HG03558 (cell line): Measurements from ENCODE around the gene NUDT19.
"Not testable (repeated sequence)": the region's sequence is repeated elsewhere in the genome, so short reads cannot be mapped to it uniquely, and the experiment has no call there.

Source experiments
- ATAC-seq: cut with Tn5 transposase; IDR thresholded peaks from one replicate; pipeline ENCODE4 v1.9.1; 2021; ENCODE audit warnings: moderate number of reproducible peaks; ENCODE audit not compliant: unreplicated experiment; ENCODE audit errors: extremely low read depth

NUDT19 gene

DNA sequence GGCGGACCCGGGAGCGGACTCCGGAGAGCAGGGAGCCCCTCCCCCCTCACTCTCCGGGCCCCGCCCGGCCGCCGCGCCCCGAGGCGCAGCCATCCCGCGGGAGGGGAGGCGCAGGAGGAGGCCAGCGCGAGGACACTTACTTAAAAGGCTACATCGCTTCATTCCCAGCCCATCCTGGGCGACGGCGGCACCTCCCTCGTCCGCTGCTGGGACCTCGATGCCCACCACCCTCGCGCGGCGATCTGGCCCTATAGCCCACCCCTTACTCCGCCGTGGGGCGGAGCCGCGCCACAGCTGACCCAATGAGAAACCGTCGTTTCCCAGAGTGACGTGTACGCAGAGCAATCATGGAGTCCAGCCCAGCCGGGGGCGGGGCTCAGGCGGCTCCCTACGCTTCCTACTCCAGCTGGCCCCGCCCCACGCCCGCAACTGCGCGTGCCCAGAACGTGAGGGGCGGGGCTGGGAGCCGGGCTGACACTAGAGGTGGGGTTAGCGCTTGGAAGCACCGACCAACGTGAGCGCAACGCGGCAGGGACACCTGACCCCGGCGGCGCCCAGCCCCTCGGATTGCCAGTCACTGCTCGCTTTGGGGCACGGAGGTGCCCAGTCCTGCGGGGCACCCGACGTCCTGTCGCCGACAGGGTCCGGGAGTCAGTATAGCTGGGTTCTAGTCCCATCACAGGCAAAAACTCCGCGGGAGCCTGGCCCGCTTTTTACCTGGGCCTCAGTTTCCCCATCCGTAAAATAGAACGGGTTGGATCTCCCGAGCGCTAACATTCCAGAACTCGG lies 16.5 kb upstream of the NUDT19 start, which contains the start of gene ANKRD27:
Gene ANKRD27 (minus strand): TSS at position 250 of the 789 bp plus-strand sequence. CDS start 16,165 bp downstream, outside the sequence.
- peak; percentile 98 for ATAC-seq

DNA sequence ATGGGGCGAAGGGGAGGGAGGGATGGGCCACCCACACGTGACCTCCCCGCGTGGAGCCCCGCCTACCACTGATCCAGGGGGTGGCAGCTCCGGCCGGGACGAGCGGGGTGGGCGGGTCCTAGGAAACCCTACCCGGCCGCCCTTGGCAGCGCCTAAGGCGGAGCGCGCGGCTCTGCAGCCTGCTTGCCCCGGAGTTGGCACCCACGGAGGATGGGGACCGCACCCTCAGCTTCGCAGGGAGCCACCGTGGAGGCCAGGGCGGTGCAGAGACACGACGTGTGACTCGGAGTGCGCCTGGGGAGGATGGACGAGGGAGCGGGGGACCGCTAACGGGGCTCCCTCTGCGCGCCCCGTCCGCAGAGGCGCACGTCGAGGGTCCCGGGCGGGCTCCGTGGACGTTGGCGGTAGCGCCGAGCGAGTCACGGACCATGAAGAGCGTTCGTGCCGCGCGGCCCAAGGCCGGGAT lies 15.9 kb upstream of the NUDT19 start, which contains the start of gene RGS9BP:
Gene RGS9BP (plus strand): TSS at position 129 of the 466 bp plus-strand sequence. CDS start 416 bp downstream, outside the sequence.
- ATAC-seq = no peak

DNA sequence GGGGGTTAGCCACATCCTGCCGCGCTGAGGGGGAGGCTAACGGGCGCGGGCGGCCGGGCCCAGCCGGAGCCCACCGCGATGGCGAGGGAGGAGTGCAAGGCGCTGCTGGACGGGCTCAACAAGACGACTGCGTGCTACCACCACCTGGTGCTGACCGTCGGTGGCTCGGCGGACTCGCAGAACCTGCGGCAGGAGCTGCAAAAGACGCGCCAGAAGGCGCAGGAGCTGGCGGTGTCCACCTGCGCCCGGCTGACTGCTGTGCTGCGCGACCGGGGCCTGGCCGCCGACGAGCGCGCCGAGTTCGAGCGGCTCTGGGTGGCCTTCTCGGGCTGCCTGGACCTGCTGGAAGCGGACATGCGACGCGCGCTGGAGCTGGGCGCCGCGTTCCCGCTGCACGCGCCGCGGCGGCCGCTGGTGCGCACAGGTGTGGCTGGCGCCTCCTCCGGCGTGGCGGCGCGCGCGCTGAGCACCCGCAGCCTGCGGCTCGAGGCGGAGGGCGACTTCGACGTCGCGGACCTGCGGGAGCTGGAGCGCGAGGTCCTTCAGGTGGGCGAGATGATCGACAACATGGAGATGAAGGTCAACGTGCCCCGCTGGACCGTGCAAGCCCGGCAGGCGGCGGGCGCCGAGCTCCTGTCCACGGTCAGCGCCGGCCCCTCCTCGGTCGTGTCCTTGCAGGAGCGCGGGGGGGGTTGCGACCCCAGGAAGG lies 15.3 kb upstream of the NUDT19 start:
- ATAC-seq = no peak

DNA sequence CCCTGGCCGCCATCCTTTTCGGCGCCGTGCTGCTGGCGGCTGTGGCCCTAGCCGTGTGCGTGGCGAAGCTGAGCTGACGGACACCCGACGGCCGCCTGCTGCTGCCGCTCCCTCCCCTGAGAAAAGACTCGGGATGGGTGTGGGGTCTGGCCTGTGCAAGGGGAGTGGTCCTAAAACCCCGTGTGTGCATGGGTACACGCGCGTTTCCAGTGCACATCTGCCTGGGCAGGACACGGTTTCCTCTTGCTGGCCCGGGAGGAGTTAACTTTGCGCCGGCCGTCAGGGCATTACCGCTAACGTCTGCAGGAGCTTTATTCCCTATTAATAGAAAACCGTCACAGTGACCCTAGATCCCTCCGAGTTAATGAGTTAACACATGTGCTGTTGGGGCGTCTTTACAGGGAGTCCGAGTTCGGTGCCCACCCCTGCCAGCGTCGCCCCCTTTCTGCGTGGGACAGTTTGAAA lies 14.7 kb upstream of the NUDT19 start:
- ATAC-seq = no peak

DNA sequence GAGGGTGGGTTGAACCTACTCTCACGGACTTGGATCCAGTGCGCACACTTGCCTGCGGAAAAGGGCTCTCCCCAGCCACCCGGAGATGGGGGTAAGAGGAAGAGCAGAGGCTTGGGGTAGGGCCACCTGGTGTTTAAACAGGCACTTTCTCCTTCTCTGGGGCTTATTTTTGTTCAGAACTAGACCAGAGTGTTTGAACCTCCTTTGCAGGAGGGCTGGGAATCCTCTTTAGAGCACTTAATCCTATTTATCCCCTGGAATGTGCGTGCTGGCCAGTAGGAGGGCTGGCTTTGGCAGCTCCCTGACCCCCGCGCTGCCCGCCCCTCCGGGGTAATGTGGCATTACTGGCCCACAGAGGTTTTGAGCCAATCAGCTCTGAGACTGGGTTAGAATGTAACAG lies 14.0 kb upstream of the NUDT19 start:
- ATAC-seq = no peak

DNA sequence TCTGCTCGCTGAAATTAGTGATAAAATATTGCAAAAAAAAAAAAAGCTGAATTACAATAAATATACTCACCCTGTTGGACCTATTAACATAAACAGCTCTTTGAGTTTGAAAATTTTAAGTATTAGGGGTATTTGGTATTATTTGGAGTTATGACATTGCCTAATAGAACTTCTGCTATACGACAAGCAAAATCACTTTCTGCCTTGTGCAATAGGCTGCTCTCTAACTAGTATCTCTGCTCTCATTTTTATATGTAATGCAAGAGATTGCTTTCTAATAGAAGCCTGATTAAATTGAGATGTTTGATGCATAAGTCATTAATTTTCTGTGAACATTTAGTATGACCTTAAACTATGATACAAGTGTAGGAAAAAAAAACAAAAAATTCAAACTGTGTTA lies 10.6 kb upstream of the NUDT19 start:
- no peak for ATAC-seq

DNA sequence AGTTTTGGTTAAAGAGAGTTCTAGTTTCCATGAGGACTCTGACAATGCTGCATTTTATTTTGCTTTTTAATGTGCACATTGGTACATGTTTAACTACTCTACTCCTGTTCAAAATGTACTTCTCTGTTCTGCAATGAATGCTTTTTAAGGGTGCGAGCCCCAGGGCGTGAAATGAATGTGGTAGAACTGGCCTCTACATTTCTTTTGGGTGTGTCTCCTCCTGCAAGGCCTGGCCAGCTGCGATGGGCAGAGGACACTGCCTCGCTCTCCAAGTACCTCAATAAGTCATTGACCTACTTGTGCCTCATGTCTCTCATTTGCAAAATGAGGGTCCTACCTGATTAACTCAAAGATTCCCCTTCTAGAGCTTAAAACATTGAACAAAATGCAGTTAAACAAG lies 9.3 kb upstream of the NUDT19 start:
- no peak for ATAC-seq

DNA sequence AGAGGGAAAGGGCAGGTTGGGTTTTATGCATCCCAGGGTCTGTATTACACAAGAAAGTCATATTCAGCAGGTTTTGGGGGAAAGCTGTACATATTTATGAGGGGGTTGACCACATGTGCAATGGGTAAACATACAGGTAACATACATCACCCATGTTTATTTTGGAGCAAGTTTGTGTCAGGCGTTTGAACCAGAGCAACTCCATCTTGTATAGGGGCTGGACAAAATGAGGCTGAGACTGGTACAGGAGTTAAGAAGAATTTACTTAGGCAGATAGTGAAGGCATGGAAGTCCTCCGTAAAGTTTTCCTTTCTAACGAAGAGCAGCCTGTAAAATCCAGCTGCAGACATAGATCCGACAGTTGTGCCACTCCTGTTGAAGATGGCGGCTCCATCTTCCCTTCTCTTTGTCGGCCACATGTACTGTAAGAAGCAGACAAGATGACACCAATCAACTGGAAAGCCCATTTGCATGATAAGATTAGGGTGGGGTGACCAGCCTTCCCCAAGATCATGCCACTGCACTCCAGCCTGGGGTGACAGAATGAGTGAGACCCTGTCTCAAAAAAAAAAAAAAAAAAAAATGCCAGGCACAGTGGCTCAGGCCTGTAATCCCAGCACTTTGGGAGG lies 4.7 kb upstream of the NUDT19 start:
- no peak for ATAC-seq

DNA sequence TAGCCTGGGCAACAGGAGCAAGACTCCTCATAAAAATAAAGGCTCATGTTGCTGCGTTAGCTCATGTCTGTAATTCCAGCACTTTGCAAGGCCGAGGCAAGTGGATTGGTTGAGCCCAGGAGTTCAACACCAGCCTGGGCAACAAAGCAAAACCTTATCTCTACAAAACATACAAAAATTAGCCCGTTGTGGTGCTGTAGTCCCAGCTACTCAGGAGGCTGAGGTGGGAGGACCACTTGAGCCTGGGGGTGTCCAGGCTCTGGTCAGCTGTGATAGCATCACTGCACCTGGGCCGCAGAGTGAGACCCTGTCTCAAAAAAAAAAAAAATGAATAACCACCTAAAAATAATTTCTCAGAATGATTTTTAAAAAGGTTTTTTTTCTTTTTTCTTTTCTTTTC lies 3.9 kb upstream of the NUDT19 start:
- ATAC-seq = no peak

DNA sequence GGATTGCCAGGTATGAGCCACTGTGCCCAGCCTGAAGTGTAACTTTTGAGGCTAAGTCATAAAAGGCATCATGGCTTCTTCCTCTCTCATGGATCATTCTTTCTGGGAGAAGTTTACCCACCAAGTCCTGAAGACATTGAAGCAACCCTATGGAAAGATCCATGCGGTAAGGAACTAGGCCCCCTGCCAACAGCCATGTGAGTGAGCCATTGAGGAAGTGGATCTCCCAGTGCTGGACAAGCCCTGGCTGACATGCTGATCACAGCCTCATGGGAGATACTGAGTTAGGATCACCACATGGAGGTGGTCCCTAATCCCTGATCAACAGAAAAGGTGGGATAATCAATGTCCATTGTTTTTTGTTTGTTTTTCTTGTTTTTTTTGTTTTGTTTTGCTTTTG lies 3.3 kb upstream of the NUDT19 start:
- ATAC-seq = no peak

DNA sequence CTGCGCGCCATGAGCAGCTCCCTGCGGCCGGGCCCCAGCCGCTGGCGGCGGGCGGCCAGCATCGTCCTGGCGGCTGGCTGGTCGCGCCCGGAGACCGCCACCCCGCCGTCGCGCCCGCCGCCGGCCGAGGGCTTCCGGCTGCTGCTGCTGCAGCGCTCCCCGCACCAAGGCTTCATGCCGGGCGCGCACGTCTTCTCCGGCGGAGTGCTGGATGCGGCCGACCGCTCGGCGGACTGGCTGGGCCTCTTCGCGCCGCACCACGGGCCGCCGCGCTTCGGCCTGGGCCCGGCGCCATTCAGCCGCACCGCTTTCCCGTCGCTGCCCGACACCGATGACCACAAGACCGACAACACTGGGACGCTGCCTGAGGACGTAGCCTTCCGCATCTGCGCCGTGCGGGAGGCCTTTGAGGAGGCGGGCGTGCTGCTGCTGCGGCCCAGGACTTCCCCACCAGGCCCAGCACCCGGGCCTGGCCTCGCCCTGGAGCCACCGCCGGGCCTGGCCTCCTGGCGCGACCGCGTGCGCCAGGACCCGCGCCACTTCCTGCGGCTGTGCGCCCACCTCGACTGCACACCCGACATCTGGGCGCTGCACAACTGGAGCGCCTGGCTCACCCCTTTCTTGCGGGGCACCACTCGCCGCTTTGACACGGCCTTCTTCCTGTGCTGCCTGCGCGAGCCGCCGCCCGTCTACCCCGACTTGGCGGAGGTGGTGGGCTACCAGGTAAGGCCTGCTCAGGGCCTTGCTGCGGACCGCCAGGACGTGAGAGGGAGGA lies 518 bp downstream of the NUDT19 start:
- peak; percentile 29 for ATAC-seq

DNA sequence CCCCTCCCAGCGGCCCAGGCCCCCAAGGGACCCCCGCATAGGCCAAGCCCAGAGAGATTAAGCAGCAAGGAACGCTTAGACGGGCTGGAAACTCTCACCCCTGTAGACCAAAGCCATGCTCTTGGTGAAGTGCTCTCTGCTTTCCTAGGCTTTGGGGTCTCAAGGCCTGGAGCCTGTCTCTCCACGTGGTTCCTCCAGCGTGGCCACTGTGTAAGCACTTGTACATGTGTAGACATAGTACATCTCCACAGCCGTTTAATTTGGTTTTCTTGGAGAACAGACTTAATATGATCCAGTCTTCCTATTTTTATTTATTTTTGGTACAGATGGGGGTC lies 1.1 kb downstream of the NUDT19 start:
- ATAC-seq = no peak

DNA sequence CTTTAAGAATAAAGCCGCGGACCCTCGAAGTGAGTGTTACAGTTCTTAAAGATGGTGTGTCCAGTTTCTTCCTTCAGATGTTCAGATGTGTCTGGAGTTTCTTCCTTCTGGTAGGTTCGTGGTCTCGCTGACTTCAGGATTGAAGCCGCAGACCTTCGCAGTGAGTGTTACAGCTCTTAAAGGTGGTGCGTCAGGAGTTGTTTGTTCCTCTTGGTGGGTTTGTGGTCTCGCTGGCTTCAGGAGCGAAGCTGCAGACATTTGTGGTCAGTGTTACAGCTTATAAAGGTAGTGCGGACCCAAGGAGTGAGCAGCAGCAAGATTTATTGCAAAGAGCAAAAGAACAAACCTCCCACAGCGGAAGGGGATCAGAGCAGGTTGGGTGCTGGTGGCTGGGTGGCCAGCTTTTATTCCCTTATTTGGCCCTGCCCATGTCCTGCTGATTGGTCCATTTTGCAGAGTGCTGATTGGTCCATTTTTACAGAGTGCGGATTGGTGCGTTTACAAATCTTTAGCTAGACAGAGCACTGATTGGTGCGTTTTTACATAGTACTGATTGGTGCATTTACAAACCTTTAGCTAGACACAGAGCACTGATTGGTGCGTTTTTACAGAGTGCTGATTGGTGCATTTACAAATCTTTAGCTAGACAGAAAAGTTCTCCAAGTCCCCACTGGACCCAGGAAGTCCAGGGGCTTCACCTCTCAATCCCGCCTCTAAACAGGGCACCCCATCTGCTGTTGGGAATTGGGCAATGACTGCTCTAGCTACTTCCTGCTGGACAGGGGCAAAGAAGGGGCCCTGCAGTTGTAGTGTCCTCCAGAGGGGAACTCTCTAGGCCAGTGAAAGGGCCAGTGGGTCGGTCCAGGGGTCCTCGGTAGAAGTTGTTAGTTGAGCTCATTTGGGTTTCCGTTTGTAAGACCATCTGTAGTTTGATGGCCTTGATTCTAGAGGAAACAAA lies 1.8 kb downstream of the NUDT19 start:
- not testable (repeated sequence) for ATAC-seq

DNA sequence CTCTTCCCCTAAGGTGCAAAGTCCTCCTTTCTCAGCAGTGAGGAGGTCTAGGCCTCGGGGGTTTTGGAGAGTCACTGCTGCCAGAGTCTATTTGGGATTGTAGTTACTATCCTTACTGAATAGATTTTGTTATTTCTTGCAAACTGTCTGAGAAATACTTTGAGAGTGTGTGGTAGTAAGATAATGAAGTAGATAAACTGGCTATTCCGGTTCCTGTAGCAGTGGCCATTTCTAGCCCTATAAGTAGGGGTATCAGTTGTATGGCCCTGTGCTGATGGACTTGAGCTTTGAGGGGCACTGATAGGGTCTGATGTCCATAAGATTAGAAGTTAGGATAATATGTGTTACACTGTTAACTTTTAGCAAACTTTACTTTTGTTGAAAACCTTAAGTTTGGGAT lies 2.7 kb downstream of the NUDT19 start:
- not testable (repeated sequence) for ATAC-seq

DNA sequence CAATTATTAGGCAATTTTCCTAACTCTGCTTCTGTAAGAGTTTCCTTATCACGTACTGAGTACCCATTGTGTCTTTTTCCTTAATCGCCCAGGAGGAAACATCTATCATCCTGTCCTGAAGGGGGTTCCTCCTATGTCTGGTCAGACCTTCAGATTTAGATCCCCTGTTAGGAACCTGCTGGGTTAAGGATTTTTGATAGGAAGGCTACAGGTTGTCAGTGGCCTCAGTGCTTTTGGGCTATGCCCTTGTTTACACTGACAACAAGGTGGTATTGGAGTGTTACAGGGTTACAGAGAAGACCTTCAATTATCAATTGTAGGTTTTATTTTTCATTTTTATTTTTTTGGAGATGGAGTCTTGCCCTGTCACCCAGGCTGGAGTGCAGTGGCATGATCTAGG lies 3.2 kb downstream of the NUDT19 start:
- ATAC-seq = not testable (repeated sequence)

DNA sequence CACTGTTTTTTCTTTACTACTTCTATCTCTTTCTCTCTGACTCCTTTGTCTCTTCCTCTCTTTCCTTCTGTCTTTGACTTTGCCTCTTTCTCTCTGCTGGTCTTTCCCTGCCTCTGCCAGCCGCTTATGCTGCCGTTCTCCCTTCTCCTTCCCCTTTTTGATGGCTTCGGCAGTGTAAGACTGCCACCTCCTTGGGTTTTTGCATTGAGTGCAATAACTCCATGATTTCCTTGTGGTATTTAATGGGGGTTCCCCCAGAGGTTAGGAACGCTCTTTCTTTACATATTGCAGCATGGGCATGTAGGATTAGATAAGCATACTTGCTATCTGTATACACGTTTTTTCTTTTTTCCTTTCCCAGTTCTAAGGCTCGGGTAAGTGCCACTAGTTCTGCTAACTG lies 3.9 kb downstream of the NUDT19 start:
- not testable (repeated sequence) for ATAC-seq

DNA sequence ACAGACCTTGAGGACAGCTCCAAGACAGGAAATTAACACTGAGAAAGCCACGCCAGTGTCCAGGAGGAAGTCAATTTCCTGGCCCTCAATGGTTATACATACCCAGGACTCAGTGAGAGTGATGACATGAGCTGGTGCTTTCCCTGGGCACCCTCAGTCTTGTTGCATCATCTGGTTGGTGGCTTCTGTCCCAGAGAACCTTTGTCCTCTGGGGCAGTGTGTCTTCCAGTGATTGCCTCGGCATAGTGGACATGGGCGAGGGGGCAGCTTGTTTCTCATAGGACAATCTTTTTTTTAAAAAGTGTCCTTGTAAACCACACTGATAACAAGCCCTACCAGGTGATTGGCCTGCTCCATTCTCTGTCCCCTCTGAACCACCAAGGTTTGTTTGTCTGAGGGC lies 5.2 kb downstream of the NUDT19 start:
- not testable (repeated sequence) for ATAC-seq

DNA sequence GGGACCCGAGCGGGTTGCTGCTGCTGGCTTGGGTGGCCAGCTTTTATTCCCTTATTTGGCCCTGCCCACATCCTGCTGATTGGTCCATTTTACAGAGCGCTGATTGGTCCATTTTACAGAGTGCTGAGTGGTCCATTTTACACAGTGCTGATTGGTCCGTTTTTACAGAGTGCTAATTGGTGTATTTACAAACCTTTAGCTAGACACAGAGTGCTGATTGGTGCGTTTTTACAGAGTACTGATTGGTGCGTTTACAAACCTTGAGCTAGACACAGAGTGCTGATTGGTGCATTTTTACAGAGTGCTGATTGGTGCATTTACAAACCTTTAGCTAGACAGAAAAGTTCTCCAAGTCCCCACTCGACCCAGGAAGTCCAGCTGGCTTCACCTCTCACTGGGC lies 8.5 kb downstream of the NUDT19 start:
- not testable (repeated sequence) for ATAC-seq

DNA sequence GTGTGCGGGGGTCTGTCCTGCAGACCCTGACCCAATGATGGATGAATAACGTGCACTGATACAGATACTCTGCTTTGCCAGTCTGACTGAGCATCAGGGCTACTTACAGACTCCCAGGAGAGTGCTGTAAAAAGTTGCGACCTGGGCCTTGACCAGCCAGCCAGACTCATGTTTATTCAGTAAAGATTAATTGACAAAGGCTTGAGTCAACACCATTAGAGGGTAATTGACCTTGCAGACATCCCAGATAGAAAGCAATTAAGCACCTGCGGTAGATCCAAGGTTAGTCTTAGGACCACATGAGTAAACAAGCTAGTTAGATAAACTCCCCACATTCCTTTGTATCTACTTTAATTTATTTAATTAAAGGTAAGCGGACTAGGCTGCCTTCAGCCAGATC lies 10.4 kb downstream of the NUDT19 start:
- no peak for ATAC-seq
